Epithelial cell of proximal tubule (primary cell): Measurements from ENCODE around the gene HES2. TPM values are rescaled to one million over a fixed set of nuclear protein-coding genes. Genes with fewer than 3 reads are reported as not detected.

ENCODE experiments used
- DNase-seq: peaks from one replicate; pipeline ENCODE4 v3.0.0-alpha.2; 2011; ENCODE audit warnings: low read depth
- H3K4me3 ChIP-seq: 2 replicates; pipeline ENCODE4 v1.5.1; 2011; ENCODE audit warnings: low read depth, mild to moderate bottlenecking, low read length
- CTCF ChIP-seq: conservative IDR thresholded peaks from 2 replicates; pipeline ENCODE4 v1.5.1; 2012; ENCODE audit warnings: low read depth, mild to moderate bottlenecking, low read length
- total RNA-seq: library from RNA; depleted of rRNA; stranded (reverse); fragments of >200 nt; gene quantifications from 2 replicates; pipeline ENCODE4 v1.2.3, GENCODE V29; 2015

Gene HES2
- total RNA-seq = 3.0 and 6.2 TPM in 2 replicates

DNA sequence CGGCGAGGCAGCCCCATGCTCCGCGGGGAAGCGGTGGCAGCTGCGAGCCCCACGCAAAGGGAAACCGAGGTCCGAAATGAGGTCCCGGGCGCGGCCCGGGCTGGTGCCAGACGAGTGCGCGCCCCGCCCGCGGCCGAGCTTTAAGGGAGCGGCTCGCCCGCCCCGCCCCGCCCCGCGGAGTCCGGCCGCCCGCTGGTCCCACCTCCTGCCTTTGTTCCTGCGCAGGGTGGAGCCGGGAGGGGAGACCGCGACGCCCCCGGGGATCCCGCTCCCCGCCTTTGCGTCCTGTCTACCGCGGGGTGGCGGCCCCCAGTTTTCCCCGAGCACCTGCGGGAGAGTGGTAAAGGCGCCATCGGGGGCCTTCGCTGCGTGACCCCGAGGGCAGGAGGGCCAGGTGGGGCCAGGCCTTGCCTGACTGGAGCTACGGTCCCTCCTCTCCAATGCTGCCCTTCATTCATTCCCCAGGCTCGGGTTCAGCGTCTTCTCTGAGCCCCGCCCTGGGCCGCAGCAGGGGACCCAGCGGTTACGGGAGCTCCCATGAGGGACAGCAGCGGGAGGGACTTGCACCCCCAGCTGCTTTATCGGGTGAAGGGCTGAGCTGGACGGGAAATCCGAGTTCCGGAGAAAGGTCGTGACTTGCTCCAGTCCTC is at the start of gene HES2:
HES2 (minus strand) TSS at position 116 of the 650 bp plus-strand sequence; CDS start at position 17, 99 bp downstream.
- no peak for DNase-seq
- peak within 1 kb of the TSS; percentile 37 for H3K4me3 ChIP-seq
- TF ChIP-seq CTCF = no peak

DNA sequence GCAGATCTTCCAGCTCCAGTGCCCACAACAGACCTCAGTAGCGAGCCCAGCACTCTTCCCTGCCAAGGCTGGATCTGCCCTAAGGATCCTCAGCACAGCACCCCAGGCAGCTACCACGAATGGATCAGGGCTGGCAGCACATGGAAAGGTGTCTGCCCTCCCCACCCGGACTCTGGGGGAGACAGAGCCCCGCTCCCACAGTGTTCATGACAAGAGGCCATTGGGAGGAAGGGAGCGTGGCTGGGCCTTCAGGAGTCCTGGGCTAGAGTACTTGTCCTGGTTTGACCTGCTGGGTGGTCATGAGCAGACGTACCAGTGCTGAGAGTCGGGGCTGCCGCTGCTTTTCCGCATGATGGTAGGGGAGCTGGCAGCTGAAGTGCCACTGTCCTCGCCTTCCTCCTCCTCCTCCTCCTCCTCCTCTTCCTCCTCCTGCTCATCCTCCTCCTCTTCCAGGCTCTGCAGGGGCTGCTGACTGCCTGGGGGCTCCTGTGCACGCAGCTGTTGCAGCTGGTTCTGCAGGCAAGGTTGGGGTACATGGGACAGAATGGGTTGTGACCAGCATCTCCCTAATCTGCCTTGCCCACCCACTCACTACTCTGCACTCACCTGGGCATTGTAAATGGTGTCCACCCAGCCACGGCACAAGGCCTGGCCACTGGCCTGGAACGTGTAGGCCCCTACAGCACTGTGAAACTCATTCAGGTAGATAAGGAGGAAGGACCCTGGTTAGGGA is 49.2 kb upstream of the HES2 start:
- TF ChIP-seq CTCF = no peak
- H3K4me3 ChIP-seq = no peak overlapping the region
- no peak for DNase-seq

- no peak for TF ChIP-seq CTCF
- DNase-seq = no peak
- no peak overlapping the region for H3K4me3 ChIP-seq
These were observed 48.3 kb upstream of the HES2 start for GRCh38 chr1:6467744-6468688.

DNA sequence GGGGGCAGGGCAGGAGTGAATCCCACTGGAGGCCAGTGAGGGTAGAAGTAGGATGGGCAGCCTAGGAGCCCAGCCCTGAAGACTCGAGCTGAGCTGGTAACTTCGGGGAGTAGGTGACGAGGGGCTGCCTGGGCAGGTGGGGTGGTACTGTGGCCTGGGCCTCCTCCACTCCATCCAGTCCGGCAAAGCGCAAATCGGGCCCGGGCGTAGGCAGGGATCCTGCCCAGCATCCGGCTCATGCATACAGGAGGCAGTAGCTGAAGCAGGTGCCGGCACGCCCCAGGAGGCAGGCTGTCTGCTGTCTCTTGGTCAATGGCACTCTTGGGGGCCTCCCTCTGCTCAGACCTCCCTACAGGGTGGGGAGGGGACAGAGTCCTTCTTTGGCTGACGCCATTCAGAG is 47.5 kb upstream of the HES2 start:
- no peak for TF ChIP-seq CTCF
- no peak for DNase-seq
- no peak overlapping the region for H3K4me3 ChIP-seq

- H3K4me3 ChIP-seq = no peak overlapping the region
- no peak for TF ChIP-seq CTCF
- DNase-seq = no peak
These were observed 47.0 kb upstream of the HES2 start for GRCh38 chr1:6466751-6467150.

GRCh38 chr1:6466023-6466422 is 46.3 kb upstream of the HES2 start, which contains the start of gene TNFRSF25:
Gene TNFRSF25, minus strand, starts transcription at chr1:6466173. Its CDS starts 66 bp downstream, at chr1:6466107.
- no peak within 1 kb of the TSS for H3K4me3 ChIP-seq
- TF ChIP-seq CTCF = no peak
- no peak for DNase-seq
